HCT116 (cell line): ENCODE measurements around the gene COL4A1. TPM values are rescaled to one million over a fixed set of nuclear protein-coding genes. Genes with fewer than 3 reads are reported as not detected.

Experiments
- ATAC-seq: fragments of 200-7000 bp; cut with Tn5 transposase; 2 replicates; pipeline ENCODE4 v1.9.1; 2020; ENCODE audit warnings: mild to moderate bottlenecking, moderate library complexity
- BruUV-seq: library from RNA; stranded (reverse); fragments of 400-500 nt; replicated peaks from 2 replicates; lab custom pipeline; 2021; lab: Mats Ljungman, UMichigan
- CTCF ChIA-PET: fragments of 300-600 bp; sonication (Branson Sonifier 250); formaldehyde crosslinking; loops from one replicate; lab custom pipeline; 2021; ENCODE audit warnings: antibody characterized with exemption; lab: Charles Lee
- POLR2A ChIA-PET: fragments of 300-600, 350-600 bp; sonication (Branson Sonifier 250); formaldehyde crosslinking; loops from one replicate; lab custom pipeline; 2021; ENCODE audit warnings: antibody characterized with exemption; lab: Charles Lee
- RAD21 ChIA-PET, 2 experiments: fragments of 300-600 bp; sonication (Branson Sonifier 250); formaldehyde crosslinking; loops; one replicate each; lab custom pipeline; 2023; ENCODE audit warnings: low total read pairs in 2 of 2; ENCODE audit not compliant: uncharacterized antibody in 2 of 2, unreplicated experiment in 2 of 2, low non-redundant PET in 1 of 2; lab: Charles Lee
- DNase-seq: peaks from one replicate; pipeline ENCODE4 v3.0.0-alpha.2; 2010; ENCODE audit warnings: low read depth, low spot score
- H2AFZ ChIP-seq: fragments of 200-600 bp; shearing (Covaris generic), sonication (generic); 2 replicates; pipeline ENCODE4 v1.6.1; 2017; ENCODE audit warnings: low read depth, mixed run types, mixed read lengths, antibody characterized with exemption, low read length; ENCODE audit not compliant: poor library complexity, severe bottlenecking
- H3K27ac ChIP-seq: 2 replicates; pipeline ENCODE4 v1.5.1; 2012; ENCODE audit warnings: low read depth, low read length
- H3K27me3 ChIP-seq: fragments of 200-600 bp; sonication (generic); 2 replicates; pipeline ENCODE4 v1.6.1; 2016; ENCODE audit warnings: mixed run types, low read length, mixed read lengths; ENCODE audit not compliant: insufficient read depth
- H3K36me3 ChIP-seq, 2 experiments: fragments of 200-500 bp in 1 of 2; fragments of 200-600 bp in 1 of 2; sonication (Bioruptor generic) in 1 of 2; sonication (generic) in 1 of 2; 2 replicates each; pipeline versions ENCODE4 v1.5.1 to v1.6.1; 2014 to 2016; ENCODE audit warnings: low read length in 2 of 2, inconsistent platforms in 1 of 2, mixed read lengths in 1 of 2, mixed run types in 1 of 2; ENCODE audit not compliant: insufficient read depth in 2 of 2, control insufficient read depth in 1 of 2
- H3K4me1 ChIP-seq, 2 experiments: fragments of 200-600 bp in 1 of 2; sonication (generic) in 1 of 2; 2 replicates each; pipeline versions ENCODE4 v1.5.1 to v1.6.1; 2012 to 2017; ENCODE audit warnings: low read length in 2 of 2, inconsistent platforms in 1 of 2, mild to moderate bottlenecking in 1 of 2, mixed read lengths in 1 of 2, mixed run types in 1 of 2, moderate library complexity in 1 of 2; ENCODE audit not compliant: insufficient read depth in 2 of 2, control insufficient read depth in 1 of 2
- H3K4me2 ChIP-seq: fragments of 200-600 bp; sonication (generic); 2 replicates; pipeline ENCODE4 v1.6.1; 2017; ENCODE audit warnings: mixed run types, low read length, mixed read lengths
- H3K4me3 ChIP-seq, 2 experiments: fragments of 200-600 bp in 1 of 2; sonication (generic) in 1 of 2; replicated peaks in 1 of 2; 2 replicates each; pipeline ENCODE4 v1.5.1; 2011 to 2016; ENCODE audit warnings: low read length in 2 of 2, control low read depth in 1 of 2, low read depth in 1 of 2, mild to moderate bottlenecking in 1 of 2, mixed read lengths in 1 of 2, mixed run types in 1 of 2
- H3K79me2 ChIP-seq: fragments of 200-600 bp; sonication (generic); 2 replicates; pipeline ENCODE4 v1.6.1; 2017; ENCODE audit warnings: mild to moderate bottlenecking, mixed run types, low read length, moderate library complexity, mixed read lengths; ENCODE audit not compliant: insufficient read depth
- H3K9ac ChIP-seq: fragments of 200-600 bp; sonication (generic); 2 replicates; pipeline ENCODE4 v1.6.1; 2016; ENCODE audit warnings: low read length, mixed read lengths
- H3K9me2 ChIP-seq: fragments of 200-600 bp; sonication (generic), shearing (Covaris generic); 2 replicates; pipeline ENCODE4 v1.6.1; 2017; ENCODE audit warnings: mixed run types, mild to moderate bottlenecking, moderate library complexity; ENCODE audit not compliant: insufficient read depth
- H3K9me3 ChIP-seq, 2 experiments: fragments of 200-500 bp in 1 of 2; fragments of 200-600 bp in 1 of 2; sonication (Bioruptor generic) in 1 of 2; sonication (generic) in 1 of 2; 2 replicates each; pipeline ENCODE4 v1.6.1; 2014 to 2017; ENCODE audit warnings: low read length in 2 of 2, mixed read lengths in 2 of 2, inconsistent platforms in 1 of 2, low read depth in 1 of 2, mild to moderate bottlenecking in 1 of 2, mixed run types in 1 of 2, moderate library complexity in 1 of 2; ENCODE audit not compliant: control insufficient read depth in 1 of 2, insufficient read depth in 1 of 2
- H4K20me1 ChIP-seq: fragments of 200-600 bp; sonication (generic), shearing (Covaris generic); 2 replicates; pipeline ENCODE4 v1.6.1; 2017; ENCODE audit warnings: mixed run types, mild to moderate bottlenecking, moderate library complexity; ENCODE audit not compliant: insufficient read depth
- CBX3 ChIP-seq: IDR thresholded peaks from 2 replicates; pipeline ENCODE4 v1.6.1; 2012; ENCODE audit warnings: low read depth
- CEBPB ChIP-seq: IDR thresholded peaks from 2 replicates; pipeline ENCODE4 v1.6.1; 2012; ENCODE audit warnings: low read depth
- EGR1 ChIP-seq: IDR thresholded peaks from 2 replicates; pipeline ENCODE4 v1.6.1; 2012; ENCODE audit warnings: low read depth
- ELF1 ChIP-seq: IDR thresholded peaks from 2 replicates; pipeline ENCODE4 v1.6.1; 2012; ENCODE audit warnings: low read depth, borderline replicate concordance
- EZH2phosphoT487 ChIP-seq: fragments of 200-600 bp; IDR thresholded peaks from 2 replicates; pipeline ENCODE4 v1.6.1; 2018; ENCODE audit warnings: antibody characterized with exemption, borderline replicate concordance
- FOSL1 ChIP-seq: IDR thresholded peaks from 2 replicates; pipeline ENCODE4 v1.6.1; 2012; ENCODE audit warnings: low read depth
- POLR2AphosphoS5 ChIP-seq: IDR thresholded peaks from 2 replicates; pipeline ENCODE4 v1.6.1; 2011; ENCODE audit warnings: mild to moderate bottlenecking, low read depth, low read length, moderate library complexity
- RAD21 ChIP-seq: IDR thresholded peaks from 2 replicates; pipeline ENCODE4 v1.6.1; 2012; ENCODE audit warnings: low read depth, mild to moderate bottlenecking
- SIN3A ChIP-seq: IDR thresholded peaks from 2 replicates; pipeline ENCODE4 v1.6.1; 2012; ENCODE audit warnings: low read depth
- SP1 ChIP-seq: IDR thresholded peaks from 2 replicates; pipeline ENCODE4 v1.6.1; 2012; ENCODE audit warnings: low read depth
- SRF ChIP-seq: IDR thresholded peaks from 2 replicates; pipeline ENCODE4 v1.6.1; 2012; ENCODE audit warnings: low read depth
- TCF7L2 ChIP-seq: IDR thresholded peaks from 2 replicates; pipeline ENCODE4 v1.7.0; 2011; ENCODE audit warnings: borderline replicate concordance, inconsistent platforms; ENCODE audit not compliant: insufficient read depth, insufficient read length; ENCODE audit errors: extremely low read depth
- YY1 ChIP-seq: IDR thresholded peaks from 2 replicates; pipeline ENCODE4 v1.6.1; 2011; ENCODE audit warnings: low read length, low read depth, moderate library complexity, mild to moderate bottlenecking; ENCODE audit not compliant: insufficient replicate concordance; ENCODE audit errors: extremely low read depth
- ZFX ChIP-seq: fragments of 450-650 bp; IDR thresholded peaks from 2 replicates; pipeline ENCODE4 v1.6.1; 2017
- ZNF274 ChIP-seq: fragments of 200-500 bp; sonication (Bioruptor generic); IDR thresholded peaks from 2 replicates; pipeline ENCODE4 v1.6.1; 2014; ENCODE audit warnings: mild to moderate bottlenecking, low read depth, low read length, inconsistent platforms
- intact Hi-C: fragments of 100-400 bp; cut with micrococcal nuclease; formaldehyde crosslinking; loops from 2 replicates; pipeline ENCODE4 v1.10.0; 2022
- total RNA-seq: library from RNA; stranded (reverse); gene quantifications from one replicate; pipeline ENCODE4 v1.2.1, GENCODE V29; 2021; ENCODE audit not compliant: unreplicated experiment
- TF ChIP-seq, protein P1 (sequence below): IDR thresholded peaks from 2 replicates; pipeline ENCODE4 v1.6.1; 2012
- TF ChIP-seq, protein P2 (sequence below): IDR thresholded peaks from 2 replicates; pipeline ENCODE4 v1.6.1; 2012
- TF ChIP-seq, protein P3 (sequence below): IDR thresholded peaks from 2 replicates; pipeline ENCODE4 v1.6.1; 2012; ENCODE audit warnings: low read depth
- TF ChIP-seq, protein P4 (sequence below), 3 experiments: fragments of 200-600 bp in 1 of 3; sonication (generic) in 1 of 3; IDR thresholded peaks in 2 of 3; conservative IDR thresholded peaks in 1 of 3; 2 replicates each; pipeline ENCODE4 v1.5.1; 2012 to 2017; ENCODE audit warnings: low read depth in 2 of 3, low read length in 2 of 3, antibody characterized with exemption in 1 of 3, borderline replicate concordance in 1 of 3, control low read depth in 1 of 3, mild to moderate bottlenecking in 1 of 3, mixed read lengths in 1 of 3, mixed run types in 1 of 3, moderate library complexity in 1 of 3; ENCODE audit not compliant: insufficient read depth in 1 of 3

The COL4A1 gene
- total RNA-seq, 1 experiment from 2014 or later, result 0.57 TPM

DNA sequence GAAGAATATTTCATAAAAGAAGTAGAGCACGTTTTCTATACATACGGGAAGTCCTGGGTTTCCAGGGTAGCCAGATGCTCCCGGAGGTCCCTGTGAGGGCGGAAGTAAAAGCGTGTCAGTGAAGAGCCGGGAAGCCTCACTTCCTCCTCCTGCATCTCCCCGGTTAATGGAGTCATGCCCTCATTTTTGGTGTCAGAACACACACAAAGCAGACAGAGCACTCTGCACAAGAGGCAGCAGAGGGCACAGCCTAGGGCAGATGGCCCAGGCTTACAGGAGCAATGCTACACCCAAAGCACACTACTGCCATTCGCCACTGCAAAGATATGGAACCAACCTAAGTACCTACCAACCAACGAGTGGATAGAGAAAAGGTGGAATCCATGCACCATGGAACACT is 94.4 kb downstream of the COL4A1 start:
- no peak overlapping the region for H3K27ac ChIP-seq
- no peaks in the 10 kb centered on the region for H3K36me3 ChIP-seq
- intact Hi-C loops, result no loop called here
- DNase-seq, result no peak
- no peak overlapping the region for H3K4me3 ChIP-seq
- H3K4me2 ChIP-seq, result no peak overlapping the region
- H3K4me1 ChIP-seq, result peaks cover 0 to 6% of the 10 kb centered on the region in 2 experiments; a peak in 1 of 4 replicates
- no peaks in the 10 kb centered on the region for H3K9me3 ChIP-seq
- CTCF ChIA-PET, result no interaction called here
- no TSS peak for BruUV-seq
- RAD21 ChIA-PET, result no interaction called here
- no peaks in the 10 kb centered on the region for H4K20me1 ChIP-seq
- H3K27me3 ChIP-seq, result no peaks in the 10 kb centered on the region
- H2AFZ ChIP-seq, result no peak overlapping the region
- no peak overlapping the region for H3K9ac ChIP-seq
- H3K79me2 ChIP-seq, result no peaks in the 10 kb centered on the region
- no peaks in the 10 kb centered on the region for H3K9me2 ChIP-seq
- POLR2A ChIA-PET, result no interaction called here
- ATAC-seq, result no peak
- TF ChIP-seq CBX3 (no peak), ZNF274 (no peak), EGR1 (no peak), POLR2AphosphoS5 (no peak), ZFX (no peak), SIN3A (no peak), CEBPB (no peak), YY1 (no peak), ELF1 (no peak), RAD21 (no peak), TCF7L2 (no peak), EZH2phosphoT487 (no peak), SP1 (no peak), SRF (no peak), FOSL1 (no peak)
- TF ChIP-seq, protein P1, sequence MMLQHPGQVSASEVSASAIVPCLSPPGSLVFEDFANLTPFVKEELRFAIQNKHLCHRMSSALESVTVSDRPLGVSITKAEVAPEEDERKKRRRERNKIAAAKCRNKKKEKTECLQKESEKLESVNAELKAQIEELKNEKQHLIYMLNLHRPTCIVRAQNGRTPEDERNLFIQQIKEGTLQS, result no peak
- TF ChIP-seq, protein P2, sequence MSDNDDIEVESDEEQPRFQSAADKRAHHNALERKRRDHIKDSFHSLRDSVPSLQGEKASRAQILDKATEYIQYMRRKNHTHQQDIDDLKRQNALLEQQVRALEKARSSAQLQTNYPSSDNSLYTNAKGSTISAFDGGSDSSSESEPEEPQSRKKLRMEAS, result no peak
- TF ChIP-seq, protein P3, sequence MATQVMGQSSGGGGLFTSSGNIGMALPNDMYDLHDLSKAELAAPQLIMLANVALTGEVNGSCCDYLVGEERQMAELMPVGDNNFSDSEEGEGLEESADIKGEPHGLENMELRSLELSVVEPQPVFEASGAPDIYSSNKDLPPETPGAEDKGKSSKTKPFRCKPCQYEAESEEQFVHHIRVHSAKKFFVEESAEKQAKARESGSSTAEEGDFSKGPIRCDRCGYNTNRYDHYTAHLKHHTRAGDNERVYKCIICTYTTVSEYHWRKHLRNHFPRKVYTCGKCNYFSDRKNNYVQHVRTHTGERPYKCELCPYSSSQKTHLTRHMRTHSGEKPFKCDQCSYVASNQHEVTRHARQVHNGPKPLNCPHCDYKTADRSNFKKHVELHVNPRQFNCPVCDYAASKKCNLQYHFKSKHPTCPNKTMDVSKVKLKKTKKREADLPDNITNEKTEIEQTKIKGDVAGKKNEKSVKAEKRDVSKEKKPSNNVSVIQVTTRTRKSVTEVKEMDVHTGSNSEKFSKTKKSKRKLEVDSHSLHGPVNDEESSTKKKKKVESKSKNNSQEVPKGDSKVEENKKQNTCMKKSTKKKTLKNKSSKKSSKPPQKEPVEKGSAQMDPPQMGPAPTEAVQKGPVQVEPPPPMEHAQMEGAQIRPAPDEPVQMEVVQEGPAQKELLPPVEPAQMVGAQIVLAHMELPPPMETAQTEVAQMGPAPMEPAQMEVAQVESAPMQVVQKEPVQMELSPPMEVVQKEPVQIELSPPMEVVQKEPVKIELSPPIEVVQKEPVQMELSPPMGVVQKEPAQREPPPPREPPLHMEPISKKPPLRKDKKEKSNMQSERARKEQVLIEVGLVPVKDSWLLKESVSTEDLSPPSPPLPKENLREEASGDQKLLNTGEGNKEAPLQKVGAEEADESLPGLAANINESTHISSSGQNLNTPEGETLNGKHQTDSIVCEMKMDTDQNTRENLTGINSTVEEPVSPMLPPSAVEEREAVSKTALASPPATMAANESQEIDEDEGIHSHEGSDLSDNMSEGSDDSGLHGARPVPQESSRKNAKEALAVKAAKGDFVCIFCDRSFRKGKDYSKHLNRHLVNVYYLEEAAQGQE, result no peak
- TF ChIP-seq, protein P4, sequence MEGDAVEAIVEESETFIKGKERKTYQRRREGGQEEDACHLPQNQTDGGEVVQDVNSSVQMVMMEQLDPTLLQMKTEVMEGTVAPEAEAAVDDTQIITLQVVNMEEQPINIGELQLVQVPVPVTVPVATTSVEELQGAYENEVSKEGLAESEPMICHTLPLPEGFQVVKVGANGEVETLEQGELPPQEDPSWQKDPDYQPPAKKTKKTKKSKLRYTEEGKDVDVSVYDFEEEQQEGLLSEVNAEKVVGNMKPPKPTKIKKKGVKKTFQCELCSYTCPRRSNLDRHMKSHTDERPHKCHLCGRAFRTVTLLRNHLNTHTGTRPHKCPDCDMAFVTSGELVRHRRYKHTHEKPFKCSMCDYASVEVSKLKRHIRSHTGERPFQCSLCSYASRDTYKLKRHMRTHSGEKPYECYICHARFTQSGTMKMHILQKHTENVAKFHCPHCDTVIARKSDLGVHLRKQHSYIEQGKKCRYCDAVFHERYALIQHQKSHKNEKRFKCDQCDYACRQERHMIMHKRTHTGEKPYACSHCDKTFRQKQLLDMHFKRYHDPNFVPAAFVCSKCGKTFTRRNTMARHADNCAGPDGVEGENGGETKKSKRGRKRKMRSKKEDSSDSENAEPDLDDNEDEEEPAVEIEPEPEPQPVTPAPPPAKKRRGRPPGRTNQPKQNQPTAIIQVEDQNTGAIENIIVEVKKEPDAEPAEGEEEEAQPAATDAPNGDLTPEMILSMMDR (IDR thresholded peaks at IDR 0.05 in 2 of 3, conservative IDR thresholded peaks at IDR 0.05 in 1 of 3; ENCODE audit: borderline replicate concordance in 1 of 3, insufficient read depth in 1 of 3, low read depth in 2 of 3, low read length in 2 of 3), result no peak
